ENCODE results near the gene CATSPERD.
A peak's percentile ranks its signal among the peaks of the same experiment; 100 is the strongest.
"Not testable (repeated sequence)": the region's sequence is repeated elsewhere in the genome, so short reads cannot be mapped to it uniquely, and the experiment has no call there.

The CATSPERD gene

GRCh38 chr19:5698635-5699422, 21.6 kb upstream of the CATSPERD start:
- no peak for DNase-seq

GRCh38 chr19:5700455-5701092, 19.9 kb upstream of the CATSPERD start:
- no peak for DNase-seq

DNA sequence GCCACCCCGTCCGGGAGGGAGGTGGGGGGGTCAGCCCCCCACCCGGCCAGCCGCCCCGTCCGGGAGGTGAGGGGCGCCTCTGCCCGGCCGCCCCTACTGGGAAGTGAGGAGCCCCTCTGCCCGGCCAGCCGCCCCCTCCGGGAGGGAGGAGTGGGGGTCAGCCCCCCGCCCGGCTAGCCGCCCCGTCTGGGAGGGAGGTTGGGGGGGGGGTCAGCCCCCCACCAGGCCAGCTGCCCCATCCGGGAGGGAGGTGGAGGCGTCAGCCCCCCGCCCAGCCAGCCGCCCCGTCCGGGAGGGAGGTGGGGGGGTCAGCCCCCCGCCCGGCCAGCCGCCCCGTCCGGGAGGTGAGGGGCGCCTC, 18.4 kb upstream of the CATSPERD start:
- DNase-seq, result not testable (repeated sequence)

DNA sequence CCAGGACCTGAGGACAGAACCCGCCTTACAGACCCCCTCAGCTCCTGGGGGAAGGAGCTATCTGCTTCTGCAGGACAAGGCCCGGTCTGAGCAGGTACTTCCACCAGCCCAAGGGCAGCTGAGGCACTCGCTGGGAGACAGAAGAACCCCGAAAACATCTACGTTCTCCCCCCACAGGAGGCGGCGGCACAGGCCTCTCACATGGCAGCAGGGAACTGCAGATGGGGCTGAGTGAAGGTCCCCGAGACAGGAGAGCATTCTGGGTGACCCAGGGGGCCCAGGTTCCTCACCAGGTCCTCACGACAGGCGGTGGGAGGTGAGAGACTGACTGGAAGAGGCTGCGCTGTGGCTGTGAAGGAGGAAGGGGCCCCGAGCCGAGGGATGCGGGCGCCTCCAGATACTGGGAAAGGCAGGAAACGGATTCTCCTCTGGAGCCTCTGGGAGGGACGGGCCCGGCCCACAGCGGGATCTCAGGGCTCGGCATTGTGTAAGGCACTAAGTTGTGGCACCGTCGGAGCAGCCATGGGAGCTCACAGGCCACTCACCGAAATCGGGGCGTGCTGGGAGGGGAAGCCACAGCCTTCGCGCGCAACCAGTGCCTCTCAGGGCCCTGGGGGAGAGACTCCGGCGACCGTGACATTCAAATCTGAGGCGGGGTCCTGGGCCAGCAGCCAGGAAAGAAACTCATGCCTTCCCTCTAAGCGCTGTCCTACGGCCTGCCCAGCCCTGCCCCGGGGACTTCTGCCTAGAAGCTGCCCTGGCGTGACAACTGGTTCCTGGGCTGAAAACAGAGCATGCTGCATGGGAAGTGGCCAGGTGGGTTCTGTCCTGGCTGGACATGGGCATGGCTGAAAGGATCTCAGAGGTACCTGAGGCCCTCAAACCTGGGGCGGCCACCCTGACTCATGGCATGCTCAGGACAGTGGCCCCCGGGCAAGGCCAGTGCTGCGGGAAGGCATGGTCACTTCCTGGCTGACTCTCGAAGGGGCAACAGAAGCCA, 16.3 kb upstream of the CATSPERD start:
- DNase-seq, result no peak

DNA sequence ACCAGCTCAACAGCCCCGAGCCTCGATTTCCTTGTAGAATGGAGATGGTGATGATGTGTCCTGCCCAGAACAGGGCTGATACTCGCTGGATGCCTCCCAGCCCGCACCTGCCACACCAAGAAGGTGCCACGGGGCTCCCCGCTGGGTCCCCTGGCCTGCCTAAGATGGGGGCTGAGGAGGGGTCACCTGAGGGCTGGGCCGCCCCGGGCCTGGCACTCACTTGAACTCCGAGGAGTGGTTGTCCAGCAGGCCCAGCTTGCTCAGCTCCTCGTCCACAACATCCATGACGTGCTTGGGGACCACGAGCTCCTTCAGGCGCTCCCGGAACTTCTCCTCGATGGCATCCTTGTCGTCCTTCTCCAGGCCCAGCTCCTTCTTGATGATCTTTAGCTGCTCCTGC, 14.9 kb upstream of the CATSPERD start:
- DNase-seq, result no peak

DNA sequence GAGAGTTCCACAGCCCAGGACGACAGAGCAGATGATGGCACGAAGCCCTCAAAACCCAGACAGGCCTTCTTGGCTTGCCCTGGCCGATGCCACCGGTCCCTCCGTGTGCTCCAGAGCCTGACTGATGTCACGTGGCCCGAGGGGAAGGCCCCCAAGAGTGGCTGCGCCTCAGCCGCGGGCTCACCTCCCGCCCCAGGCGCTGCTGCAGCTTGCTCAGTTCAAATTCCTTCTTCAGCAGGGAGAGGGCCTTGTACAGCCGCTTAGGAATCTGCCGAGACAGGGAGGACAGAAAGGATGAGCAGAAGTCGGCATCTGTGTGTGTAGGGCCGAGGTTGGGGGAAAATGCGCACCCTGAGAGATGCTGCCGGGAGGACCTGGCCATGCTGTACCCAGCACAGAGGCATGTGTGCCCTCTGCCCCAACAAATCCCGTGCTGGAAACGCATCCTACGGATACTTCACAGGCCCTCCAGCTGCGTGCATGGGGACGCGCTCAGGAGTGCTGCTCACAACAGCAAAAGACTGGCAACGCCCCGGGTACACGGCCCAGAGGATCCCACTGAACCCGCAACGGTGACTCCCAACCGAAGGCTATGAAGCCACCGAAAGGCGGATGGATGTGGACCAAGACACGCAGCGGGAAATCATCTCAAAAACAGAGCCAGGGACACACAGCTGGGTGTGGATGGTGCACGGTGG, 13.4 kb upstream of the CATSPERD start:
- DNase-seq, result no peak

DNA sequence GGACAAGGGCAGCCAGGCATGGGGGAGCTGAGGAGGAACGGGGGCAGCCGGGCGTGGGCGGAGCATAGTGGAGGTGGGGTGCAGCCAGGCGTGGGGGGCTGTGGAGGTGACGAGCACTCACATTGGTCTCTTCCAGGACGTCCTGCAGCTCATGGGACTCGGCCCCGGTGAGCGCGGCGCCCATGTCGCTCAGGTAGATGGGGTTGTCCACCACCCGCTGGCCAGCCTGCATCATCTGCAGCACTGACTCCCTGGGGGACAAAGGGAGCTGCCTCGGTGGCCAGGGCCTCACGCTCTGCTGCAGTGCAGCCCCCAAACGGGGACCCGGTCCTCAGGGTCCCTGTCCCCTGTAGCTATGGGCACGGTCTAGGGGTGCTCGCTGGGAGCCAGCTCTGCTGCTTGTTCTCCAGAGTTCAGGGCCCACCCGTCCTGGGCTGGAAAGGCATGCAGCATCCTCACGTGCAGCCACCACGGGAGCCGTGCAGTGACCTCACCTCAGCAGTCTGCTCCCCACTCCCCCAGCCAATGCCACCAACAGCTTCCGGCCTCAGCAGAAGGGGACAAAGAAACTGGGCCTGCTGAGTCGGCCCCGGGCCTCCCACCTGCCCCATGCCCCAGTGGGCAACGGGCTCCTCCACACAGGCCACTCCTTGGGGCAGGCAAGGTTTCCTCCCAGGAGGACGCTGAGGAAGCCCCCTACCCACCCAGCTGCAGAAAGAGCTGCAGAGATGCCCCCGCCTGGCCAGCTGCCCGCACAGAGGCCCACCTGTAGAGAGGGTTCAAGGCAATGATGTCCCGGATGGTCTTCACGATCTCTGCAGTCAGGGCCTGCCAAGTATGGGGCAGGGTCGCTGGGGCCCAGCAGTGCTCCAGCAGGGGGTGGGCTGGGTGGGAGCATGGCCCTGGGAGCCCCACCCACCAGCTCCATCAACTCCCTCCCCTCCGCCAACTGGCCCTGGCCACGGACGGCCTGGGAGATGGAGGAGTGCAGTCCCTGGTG, 12.6 kb upstream of the CATSPERD start:
- DNase-seq, result no peak

DNA sequence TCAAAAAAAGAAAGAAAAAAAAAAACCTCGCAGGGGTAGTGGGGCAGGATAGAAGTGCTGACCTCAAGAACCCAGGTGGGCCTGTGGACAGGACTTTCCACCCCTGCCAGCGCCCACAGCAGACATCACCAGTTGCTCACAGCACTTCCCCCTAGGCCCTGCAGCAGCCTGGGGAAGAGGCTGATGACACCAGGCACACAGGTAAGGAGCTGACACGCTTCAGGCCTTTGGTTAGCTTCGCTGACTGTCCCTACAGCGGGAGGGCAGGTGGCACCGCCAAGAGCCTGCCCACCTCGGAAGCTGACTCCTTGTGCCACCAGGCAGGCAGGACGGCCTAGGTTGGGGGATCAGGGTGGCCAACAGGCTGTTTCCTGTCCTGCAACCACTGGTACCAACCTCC, 9.4 kb upstream of the CATSPERD start:
- no peak for DNase-seq

DNA sequence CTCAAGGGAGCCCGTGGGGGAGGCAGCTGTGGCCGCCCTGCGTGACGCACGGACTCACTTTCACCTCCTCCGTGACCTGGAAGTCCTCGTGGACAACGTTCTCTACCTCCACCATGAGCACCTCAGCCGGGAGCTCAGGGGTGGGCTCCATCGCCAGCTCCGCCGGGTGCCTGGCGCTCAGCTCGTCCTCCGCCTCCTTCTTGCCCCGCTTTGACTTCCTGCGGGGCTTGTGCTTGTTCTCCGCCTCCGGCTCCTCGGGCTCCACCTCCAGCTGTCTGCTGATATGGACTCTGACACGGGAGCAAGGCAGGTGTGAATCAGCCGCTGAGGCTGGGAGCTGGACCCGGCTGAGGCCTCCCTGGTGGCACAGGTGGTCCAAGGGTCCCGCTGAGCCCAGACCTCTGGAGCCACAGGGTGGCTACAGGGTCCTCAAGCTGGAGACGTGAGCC, 8.7 kb upstream of the CATSPERD start:
- no peak for DNase-seq

GRCh38 chr19:5713228-5713627, 7.2 kb upstream of the CATSPERD start:
- no peak for DNase-seq

GRCh38 chr19:5714816-5715215, 5.6 kb upstream of the CATSPERD start:
- DNase-seq, result no peak

DNA sequence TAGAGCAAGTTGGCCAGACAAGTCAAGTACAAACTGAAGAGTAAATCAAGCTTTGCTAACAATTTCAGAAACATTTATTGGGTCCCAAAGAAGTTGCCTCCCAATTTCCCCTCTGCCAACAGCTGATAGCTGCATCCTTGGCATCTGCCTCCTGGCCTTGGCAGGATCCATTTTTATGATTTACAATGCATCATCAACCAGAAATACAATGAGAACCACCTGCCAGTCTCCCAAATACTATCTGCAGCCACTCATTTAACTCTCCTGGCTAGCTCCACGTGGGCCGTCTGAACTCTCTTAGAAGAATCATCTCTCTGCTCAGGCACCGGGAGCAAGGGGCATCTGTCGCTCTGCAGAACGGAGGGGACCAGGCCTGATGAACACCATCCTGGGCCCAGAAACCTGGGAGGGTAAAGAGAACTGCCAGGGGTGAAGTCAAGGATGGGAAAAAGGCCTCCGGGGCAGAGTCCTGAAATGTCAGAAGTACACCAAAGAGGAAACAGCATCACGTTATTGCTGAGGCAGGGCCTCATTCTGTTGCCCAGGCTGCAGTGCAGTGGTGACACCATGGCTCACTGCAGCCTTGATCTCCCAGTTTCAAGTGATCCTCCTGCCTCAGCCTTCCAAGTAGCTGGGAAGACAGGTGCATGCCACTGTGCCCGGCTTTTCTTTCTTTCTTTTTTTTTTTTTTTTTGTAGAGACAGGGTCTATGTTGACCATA, 3.1 kb upstream of the CATSPERD start:
- DNase-seq, result no peak

DNA sequence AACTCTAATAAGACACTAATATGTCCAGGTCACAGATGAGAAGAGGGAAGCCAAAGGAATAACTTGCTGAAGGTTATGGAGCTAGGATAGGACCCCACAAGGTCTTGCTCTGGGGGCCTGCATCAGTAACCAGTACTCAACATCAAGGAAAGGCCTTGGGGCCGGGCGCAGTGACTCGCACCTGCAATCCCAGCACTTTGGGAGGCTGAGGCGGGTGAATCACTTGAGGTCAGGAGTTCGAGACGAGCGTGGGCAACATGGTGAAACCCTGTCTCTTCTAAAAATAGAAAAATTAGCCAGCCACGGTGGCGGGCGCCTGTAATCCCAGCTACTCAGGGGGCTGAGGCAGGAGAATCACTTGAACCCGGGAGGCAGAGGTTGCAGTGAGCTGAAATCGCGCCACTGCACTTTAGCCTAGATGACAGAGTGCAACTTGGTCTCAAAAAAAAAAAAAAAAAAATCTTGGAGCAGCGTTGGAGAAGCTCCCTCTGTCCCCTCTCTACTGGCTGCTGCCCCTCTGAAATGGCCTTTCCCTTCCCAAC, 2.3 kb upstream of the CATSPERD start:
- DNase-seq, result no peak

- DNase-seq, result no peak
Measured at GRCh38 chr19:5718579-5719273, 1.7 kb upstream of the CATSPERD start.

- peak; percentile 18 for DNase-seq
Measured at GRCh38 chr19:5719274-5719960, 1.0 kb upstream of the CATSPERD start.

GRCh38 chr19:5727453-5728050, 7.1 kb downstream of the CATSPERD start:
- DNase-seq, result no peak

DNA sequence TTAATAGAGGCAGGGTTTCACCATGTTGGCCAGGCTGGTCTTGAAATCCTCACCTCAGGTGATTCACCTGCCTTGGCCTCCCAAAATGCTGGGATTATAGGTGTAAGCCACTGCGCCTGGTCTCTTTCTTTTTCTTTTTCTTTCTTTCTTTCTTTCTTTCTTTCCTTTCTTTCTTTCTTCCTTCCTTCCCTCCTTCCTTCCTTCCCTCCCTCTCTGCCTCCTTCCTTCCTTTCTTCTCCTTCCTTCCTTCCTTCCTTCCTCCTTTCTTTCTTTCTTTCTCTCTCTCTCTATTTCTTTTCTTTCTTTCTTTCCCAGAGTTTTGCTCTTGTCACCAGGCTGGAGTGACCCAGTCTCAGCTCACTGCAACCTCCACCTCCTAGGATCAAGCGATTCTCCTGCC, 12.7 kb downstream of the CATSPERD start:
- DNase-seq, result not testable (repeated sequence)

DNA sequence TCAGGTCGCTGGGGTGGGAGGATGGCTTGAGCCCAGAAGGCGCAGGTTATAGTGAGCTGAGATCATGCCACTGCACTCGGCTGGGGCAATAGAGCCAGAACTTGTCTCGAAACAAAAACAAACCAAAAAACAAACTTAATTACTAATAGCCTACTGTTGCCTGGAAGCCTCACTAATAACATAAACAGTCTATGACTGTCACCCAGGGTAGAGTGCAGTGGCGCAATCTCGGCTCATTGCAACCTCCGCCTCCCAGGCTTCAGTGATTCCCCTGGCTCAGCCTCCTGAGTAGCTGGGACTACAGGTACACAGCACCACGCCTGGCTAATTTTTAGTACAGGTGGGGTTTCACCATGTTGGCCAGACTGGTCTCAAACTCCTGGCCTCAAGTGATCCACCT, 18.0 kb downstream of the CATSPERD start:
- DNase-seq, result no peak

DNA sequence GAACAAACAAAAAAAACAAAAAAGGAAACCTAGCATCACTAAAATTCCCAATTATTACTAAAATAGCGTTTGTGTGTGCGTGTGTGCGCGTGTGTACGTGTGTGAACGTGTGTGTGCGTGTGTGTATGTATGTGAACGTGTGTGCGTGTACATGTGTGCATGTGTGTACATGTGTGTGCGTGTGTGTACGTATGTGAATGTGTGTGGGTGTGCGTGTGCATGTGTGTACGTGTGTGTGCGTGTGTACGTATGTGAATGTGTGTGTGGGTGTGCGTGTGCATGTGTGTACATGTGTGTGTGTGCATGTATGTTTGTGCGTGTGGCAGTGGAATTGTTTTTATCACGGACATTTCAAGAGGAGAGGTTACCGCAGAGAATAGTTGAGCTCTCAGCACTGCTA, 21.6 kb downstream of the CATSPERD start:
- DNase-seq, result no peak

Measured in NCI-H345 (cell line).